ENCODE data around the gene DHCR7.

GRCh38 chr11:71465054-71465453, 16.9 kb upstream of the DHCR7 start:
- TF ChIP-seq CTCF (IDR thresholded peaks at IDR 0.05; ENCODE audit: low read depth, low read length, poor library complexity, severe bottlenecking) (no peak), EZH2phosphoT487 (IDR thresholded peaks at IDR 0.05; ENCODE audit: borderline replicate concordance, low read length) (no peak)
